ENCODE data around the gene MBD3L3.
"Not testable (repeated sequence)": the region's sequence is repeated elsewhere in the genome, so short reads cannot be mapped to it uniquely, and the experiment has no call there.

DNA sequence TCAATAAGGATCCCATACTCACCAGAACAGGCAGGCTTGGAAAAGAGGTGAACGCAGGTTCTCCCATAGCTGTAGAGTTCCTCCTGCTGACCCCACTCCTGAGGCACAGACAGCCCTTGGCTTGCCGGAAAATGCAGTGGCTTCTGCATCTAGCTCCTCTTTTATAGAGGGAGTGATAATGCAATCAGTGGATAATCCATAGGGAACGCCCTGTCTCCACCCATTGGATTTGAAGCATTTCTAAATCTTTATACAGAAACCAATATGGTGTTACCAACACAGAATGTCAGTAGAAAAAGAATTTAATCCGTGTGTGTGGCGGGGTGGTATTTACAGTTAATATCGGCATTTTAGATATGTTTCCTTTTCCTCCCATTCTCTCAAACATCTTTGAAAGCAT lies 37.1 kb downstream of the MBD3L3 start, which contains the start of gene MBD3L2B:
- TF ChIP-seq, protein P1, sequence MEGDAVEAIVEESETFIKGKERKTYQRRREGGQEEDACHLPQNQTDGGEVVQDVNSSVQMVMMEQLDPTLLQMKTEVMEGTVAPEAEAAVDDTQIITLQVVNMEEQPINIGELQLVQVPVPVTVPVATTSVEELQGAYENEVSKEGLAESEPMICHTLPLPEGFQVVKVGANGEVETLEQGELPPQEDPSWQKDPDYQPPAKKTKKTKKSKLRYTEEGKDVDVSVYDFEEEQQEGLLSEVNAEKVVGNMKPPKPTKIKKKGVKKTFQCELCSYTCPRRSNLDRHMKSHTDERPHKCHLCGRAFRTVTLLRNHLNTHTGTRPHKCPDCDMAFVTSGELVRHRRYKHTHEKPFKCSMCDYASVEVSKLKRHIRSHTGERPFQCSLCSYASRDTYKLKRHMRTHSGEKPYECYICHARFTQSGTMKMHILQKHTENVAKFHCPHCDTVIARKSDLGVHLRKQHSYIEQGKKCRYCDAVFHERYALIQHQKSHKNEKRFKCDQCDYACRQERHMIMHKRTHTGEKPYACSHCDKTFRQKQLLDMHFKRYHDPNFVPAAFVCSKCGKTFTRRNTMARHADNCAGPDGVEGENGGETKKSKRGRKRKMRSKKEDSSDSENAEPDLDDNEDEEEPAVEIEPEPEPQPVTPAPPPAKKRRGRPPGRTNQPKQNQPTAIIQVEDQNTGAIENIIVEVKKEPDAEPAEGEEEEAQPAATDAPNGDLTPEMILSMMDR (conservative IDR thresholded peaks at IDR 0.05; ENCODE audit: low read depth, low read length) = not testable (repeated sequence)
- TF ChIP-seq EZH2 (IDR thresholded peaks at IDR 0.05; ENCODE audit: borderline replicate concordance, low read depth, low read length, poor library complexity, severe bottlenecking) = not testable (repeated sequence)

All from A673 (cell line).